KMS-11 (cell line): Measurements from ENCODE around the gene PCDHGC5.

Source experiments
- H2AFZ ChIP-seq: fragments of 200-600 bp; sonication (generic); 2 replicates; pipeline ENCODE4 v1.6.1; 2016; ENCODE audit warnings: antibody characterized with exemption, mixed run types, low read depth
- H3K27ac ChIP-seq: fragments of 200-600 bp; sonication (generic); 2 replicates; pipeline ENCODE4 v1.6.1; 2016; ENCODE audit warnings: mild to moderate bottlenecking, mixed run types
- H3K27me3 ChIP-seq: fragments of 200-600 bp; sonication (generic); 2 replicates; pipeline ENCODE4 v1.6.1; 2017; ENCODE audit warnings: mild to moderate bottlenecking, low read depth, mixed run types, moderate library complexity; ENCODE audit not compliant: insufficient read depth
- H3K36me3 ChIP-seq: fragments of 200-600 bp; sonication (generic); 2 replicates; pipeline ENCODE4 v1.6.1; 2017; ENCODE audit warnings: mild to moderate bottlenecking, mixed run types; ENCODE audit not compliant: insufficient read depth
- H3K4me1 ChIP-seq: fragments of 200-600 bp; sonication (generic); 2 replicates; pipeline ENCODE4 v1.6.1; 2016; ENCODE audit warnings: mild to moderate bottlenecking, low read depth, mixed run types; ENCODE audit not compliant: poor library complexity, severe bottlenecking
- H3K4me2 ChIP-seq: fragments of 200-600 bp; sonication (generic); 2 replicates; pipeline ENCODE4 v1.7.0; 2016; ENCODE audit warnings: mild to moderate bottlenecking, mixed run types
- H3K4me3 ChIP-seq: fragments of 200-600 bp; sonication (generic); IDR thresholded peaks from 2 replicates; pipeline ENCODE4 v1.6.1; 2017; ENCODE audit warnings: low read depth, low read length, mixed read lengths; ENCODE audit not compliant: insufficient read depth
- H3K79me2 ChIP-seq: fragments of 200-600 bp; sonication (generic); 2 replicates; pipeline ENCODE4 v1.6.1; 2016; ENCODE audit warnings: low read depth, mixed run types; ENCODE audit not compliant: insufficient read depth
- H3K9ac ChIP-seq: fragments of 200-600 bp; sonication (generic); 2 replicates; pipeline ENCODE4 v1.6.1; 2016; ENCODE audit warnings: mild to moderate bottlenecking, mixed run types
- H4K20me1 ChIP-seq: fragments of 200-600 bp; sonication (generic); 2 replicates; pipeline ENCODE4 v1.6.1; 2016; ENCODE audit warnings: mild to moderate bottlenecking, mixed run types; ENCODE audit not compliant: insufficient read depth
- CTCF ChIP-seq: fragments of 200-600 bp; sonication (generic); conservative IDR thresholded peaks from 2 replicates; pipeline ENCODE4 v1.6.1; 2017; ENCODE audit warnings: low read depth, mild to moderate bottlenecking, antibody characterized with exemption, low read length, moderate library complexity, mixed read lengths

PCDHGC5 gene

GRCh38 chr5:141506381-141507155, 17.7 kb downstream of the PCDHGC5 start:
- Histone ChIP-seq H3K9ac (no peak overlapping the region), H4K20me1 (no peaks in the 10 kb centered on the region), H3K4me2 (no peak overlapping the region), H3K36me3 (no peaks in the 10 kb centered on the region), H3K79me2 (no peaks in the 10 kb centered on the region), H3K4me1 (no peaks in the 10 kb centered on the region), H3K4me3 (no peak overlapping the region), H3K27me3 (no peaks in the 10 kb centered on the region), H2AFZ (no peak overlapping the region), H3K27ac (no peak overlapping the region)
- no peak for TF ChIP-seq CTCF

DNA sequence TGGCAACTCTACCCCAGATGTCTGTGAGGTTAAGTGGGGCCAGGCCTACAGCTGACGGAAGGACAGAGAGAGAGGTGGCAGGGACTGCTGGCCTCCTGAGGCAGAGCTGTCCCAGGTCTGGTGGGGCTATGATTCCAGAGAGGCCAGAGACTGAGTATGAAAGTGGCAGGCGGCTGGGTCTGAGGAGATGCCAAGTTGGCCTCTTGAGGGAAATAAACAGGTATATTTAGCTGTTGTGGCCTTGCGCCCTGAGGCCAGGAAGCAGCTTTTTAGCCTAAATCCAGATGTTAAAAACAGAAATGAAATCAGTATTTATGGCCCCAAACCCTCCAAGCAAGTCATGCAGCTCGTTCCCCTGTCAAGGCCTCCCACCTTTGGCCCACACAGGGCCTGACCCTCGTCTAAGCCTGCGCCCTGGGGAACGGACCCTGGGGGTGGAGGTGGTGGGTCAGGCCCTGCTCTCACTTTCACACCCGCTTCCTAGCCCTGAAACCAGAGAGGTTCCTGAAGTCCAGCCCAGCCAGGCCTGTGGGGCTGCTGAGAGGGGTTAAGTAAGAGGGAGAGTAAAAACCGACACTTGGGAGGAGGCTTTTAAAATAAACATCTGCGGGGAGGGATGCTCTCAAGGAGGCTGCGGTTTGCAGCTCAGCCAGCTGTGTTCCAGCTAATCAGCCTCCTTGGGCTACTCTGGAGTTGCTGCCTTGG, 18.7 kb downstream of the PCDHGC5 start:
- no peaks in the 10 kb centered on the region for H4K20me1 ChIP-seq
- no peak for TF ChIP-seq CTCF
- no peak overlapping the region for H3K27ac ChIP-seq
- no peaks in the 10 kb centered on the region for H3K36me3 ChIP-seq
- H3K4me3 ChIP-seq: no peak overlapping the region
- H3K4me2 ChIP-seq: no peak overlapping the region
- no peak overlapping the region for H2AFZ ChIP-seq
- H3K4me1 ChIP-seq: no peaks in the 10 kb centered on the region
- no peaks in the 10 kb centered on the region for H3K27me3 ChIP-seq
- H3K9ac ChIP-seq: no peak overlapping the region
- H3K79me2 ChIP-seq: no peaks in the 10 kb centered on the region

- H3K27ac ChIP-seq: no peak overlapping the region
- TF ChIP-seq CTCF: no peak
- no peak overlapping the region for H2AFZ ChIP-seq
- H3K9ac ChIP-seq: no peak overlapping the region
- no peaks in the 10 kb centered on the region for H3K27me3 ChIP-seq
- H3K4me1 ChIP-seq: no peaks in the 10 kb centered on the region
- H3K4me2 ChIP-seq: no peak overlapping the region
- H3K79me2 ChIP-seq: no peaks in the 10 kb centered on the region
- H4K20me1 ChIP-seq: no peaks in the 10 kb centered on the region
- H3K36me3 ChIP-seq: no peaks in the 10 kb centered on the region
- no peak overlapping the region for H3K4me3 ChIP-seq
Observed at GRCh38 chr5:141508440-141508797, 19.5 kb downstream of the PCDHGC5 start.

DNA sequence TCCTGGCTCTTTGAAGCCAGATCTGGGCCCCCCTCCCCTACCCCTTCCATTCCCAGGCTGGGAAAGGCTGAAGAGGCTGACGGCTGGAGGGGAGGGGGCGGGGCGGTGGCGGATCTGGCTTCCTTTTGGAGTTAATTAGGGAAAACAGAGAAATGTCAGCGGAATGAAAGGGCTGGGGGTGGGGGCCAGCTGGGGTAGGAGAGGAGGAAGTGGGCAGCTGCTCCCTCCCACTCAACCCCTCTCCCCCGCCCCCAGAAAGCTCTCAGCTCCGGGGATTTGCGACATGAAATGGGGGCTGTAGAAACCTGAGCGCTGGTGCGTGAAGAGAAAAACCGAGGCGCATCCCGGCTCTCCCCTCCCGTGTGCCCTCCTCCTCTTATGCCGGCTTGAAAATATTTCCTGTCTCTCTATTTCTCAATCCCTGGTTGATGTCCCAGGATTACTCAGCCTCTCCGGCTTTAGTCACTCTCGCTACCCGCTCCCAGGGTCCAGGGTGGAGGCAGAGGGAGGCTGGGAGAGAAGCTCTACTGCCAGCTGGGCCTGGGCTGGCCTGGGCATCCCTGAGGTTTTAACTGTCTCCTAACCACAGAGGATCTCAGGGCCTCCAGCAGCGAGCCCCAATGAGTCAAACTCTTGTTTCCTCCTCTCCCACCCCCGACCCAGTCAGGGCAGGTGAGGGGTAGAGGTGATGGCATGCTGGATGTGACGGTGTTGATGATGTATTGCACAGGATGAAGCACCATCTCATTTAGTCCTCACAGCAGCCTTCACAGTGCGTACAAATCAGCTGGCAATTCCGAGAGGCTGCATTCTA, 20.1 kb downstream of the PCDHGC5 start:
- Histone ChIP-seq H4K20me1 (no peaks in the 10 kb centered on the region), H3K4me1 (no peaks in the 10 kb centered on the region), H3K4me2 (no peak overlapping the region)

More for the DNA sequence above, 20.1 kb downstream of the PCDHGC5 start:
- Histone ChIP-seq H3K27me3 (no peaks in the 10 kb centered on the region), H3K4me3 (no peak overlapping the region), H3K79me2 (no peaks in the 10 kb centered on the region), H2AFZ (no peak overlapping the region), H3K27ac (no peak overlapping the region), H3K9ac (no peak overlapping the region), H3K36me3 (no peaks in the 10 kb centered on the region)
- TF ChIP-seq CTCF: no peak
